ENCODE measurements around the gene TKT. TPM values are rescaled to one million over a fixed set of nuclear protein-coding genes. Genes with fewer than 3 reads are reported as not detected.
"Not testable (repeated sequence)": the region's sequence is repeated elsewhere in the genome, so short reads cannot be mapped to it uniquely, and the experiment has no call there.

The TKT gene
- total and polyA plus RNA-seq, 2 of the 8 experiments (the other 6 are each of a cell fraction or from before 2014, with no cell fraction given) = 418 to 986 TPM

- Histone ChIP-seq H3K23me2 (ENCODE audit: low read depth, low read length) (peaks cover 18% of the 10 kb centered on the region), H2BK12ac (ENCODE audit: low read depth, low read length) (peak overlapping the region; percentile 77), H3K18ac (ENCODE audit: extremely low read depth, low read length) (peak overlapping the region; percentile 90), H4K20me1 (replicated peaks in 1 of 2; ENCODE audit: control insufficient read depth in 1 of 2, insufficient read depth in 2 of 2, low read length in 2 of 2) (peaks cover 37 to 43% of the 10 kb centered on the region in 2 experiments), H3K4me2 (ENCODE audit: insufficient read depth in 1 of 2, low read depth in 2 of 2, low read length in 2 of 2) (peak overlapping the region; percentile 67 to 98), H3K9ac (replicated peaks in 1 of 4; ENCODE audit: extremely low read depth in 1 of 4, low read depth in 3 of 4, low read length in 3 of 4) (peak overlapping the region in 2 of 4 experiments; percentile 16 to 44; a peak in 4 of 7 replicates), H2BK20ac (ENCODE audit: low read length) (peak overlapping the region; percentile 23; the same call in 1 of the 2 replicates), H3K79me2 (ENCODE audit: control insufficient read depth in 1 of 2, insufficient read depth in 2 of 2, low read length in 2 of 2) (peaks cover 63 to 81% of the 10 kb centered on the region in 2 experiments), H3K27ac (ENCODE audit: low read depth, low read length) (peak overlapping the region; percentile 52; the same call in 1 of the 2 replicates), H2BK5ac (ENCODE audit: low read depth, low read length) (peak overlapping the region; percentile 85), H3K4me3 (ENCODE audit: extremely low read depth in 1 of 4, insufficient read depth in 2 of 4, low read depth in 3 of 4, low read length in 4 of 4) (peak overlapping the region; percentile 18 to 100 (median 66); a peak in 6 of 8 replicates), H3K79me1 (ENCODE audit: low read depth, low read length) (peaks cover 17% of the 10 kb centered on the region), H3K4me1 (replicated peaks in 1 of 4; ENCODE audit: control insufficient read depth in 3 of 4, insufficient read depth in 4 of 4, low read length in 3 of 4) (peaks cover 18 to 37% (median 23%) of the 10 kb centered on the region in 4 experiments)
- not testable (repeated sequence) for H4K91ac ChIP-seq (replicated peaks; ENCODE audit: insufficient read length, low read length); DNase-seq (ENCODE audit: low read depth in 1 of 2, low spot score in 2 of 2); H4K5ac ChIP-seq (ENCODE audit: insufficient read length, low read depth, low read length); H3K4ac ChIP-seq (replicated peaks; ENCODE audit: insufficient read length, low read depth, low read length); H4K8ac ChIP-seq (ENCODE audit: extremely low read depth, insufficient read depth, low read length); H2BK15ac ChIP-seq (ENCODE audit: low read length); H3K27me3 ChIP-seq (replicated peaks in 1 of 4; ENCODE audit: control insufficient read depth in 3 of 4, extremely low read depth in 1 of 4, insufficient read depth in 3 of 4, low read length in 3 of 4); H2AFZ ChIP-seq (ENCODE audit: low read length); H3K14ac ChIP-seq (ENCODE audit: insufficient read length); FAIRE-seq; H2AK5ac ChIP-seq (ENCODE audit: low read depth, low read length); H3K36me3 ChIP-seq (ENCODE audit: control insufficient read depth in 2 of 4, insufficient read depth in 4 of 4, low read length in 3 of 4); H2BK120ac ChIP-seq (replicated peaks; ENCODE audit: low read depth, low read length); H3K23ac ChIP-seq (ENCODE audit: insufficient read length); H3K56ac ChIP-seq (replicated peaks; ENCODE audit: insufficient read length, low read depth, low read length); H3K9me3 ChIP-seq (ENCODE audit: insufficient read depth in 2 of 2, low read depth in 1 of 2, low read length in 1 of 2)
- CTCF ChIA-PET (ENCODE audit: partially characterized antibody) = interaction anchor here (0.8 to 10.6 kb wide), 7 partner anchors 12 to 104 kb away, joined by 3 to 64 read pairs (median 4); no protein-coding TSS in a partner anchor
- 50% methylated on average over 8 of the region's 8 CpGs; no CpG with 5 or more reads in 1 of the 2 experiments for WGBS, 2 experiments (ENCODE audit: extremely low coverage in 1 of 2, insufficient coverage in 1 of 2, insufficient read length in 1 of 2, insufficient replicate concordance in 2 of 2, low coverage in 1 of 2, low lambda C conversion rate in 2 of 2, missing lambda C conversion rate in 1 of 2)
- POLR2A ChIA-PET (ENCODE audit: partially characterized antibody) = interaction anchor here (0.6 to 20.5 kb wide), 10 partner anchors 13 to 1117 kb away, joined by 3 to 449 read pairs (median 10); partner anchors contain the start of gene DCP1A
Measured at GRCh38 chr3:53252947-53253322, 2.9 kb downstream of the TKT start.

Measured in H1 (cell line).